Inflammatory macrophage treated with lipopolysaccharide for 1 hour (primary cell): ENCODE measurements around the gene PSMD14.

Experiments used
- DNase-seq, 2 donors: peaks; one replicate each; pipeline ENCODE4 v3.0.0-alpha.2; 2020 to 2022

The PSMD14 gene

DNA sequence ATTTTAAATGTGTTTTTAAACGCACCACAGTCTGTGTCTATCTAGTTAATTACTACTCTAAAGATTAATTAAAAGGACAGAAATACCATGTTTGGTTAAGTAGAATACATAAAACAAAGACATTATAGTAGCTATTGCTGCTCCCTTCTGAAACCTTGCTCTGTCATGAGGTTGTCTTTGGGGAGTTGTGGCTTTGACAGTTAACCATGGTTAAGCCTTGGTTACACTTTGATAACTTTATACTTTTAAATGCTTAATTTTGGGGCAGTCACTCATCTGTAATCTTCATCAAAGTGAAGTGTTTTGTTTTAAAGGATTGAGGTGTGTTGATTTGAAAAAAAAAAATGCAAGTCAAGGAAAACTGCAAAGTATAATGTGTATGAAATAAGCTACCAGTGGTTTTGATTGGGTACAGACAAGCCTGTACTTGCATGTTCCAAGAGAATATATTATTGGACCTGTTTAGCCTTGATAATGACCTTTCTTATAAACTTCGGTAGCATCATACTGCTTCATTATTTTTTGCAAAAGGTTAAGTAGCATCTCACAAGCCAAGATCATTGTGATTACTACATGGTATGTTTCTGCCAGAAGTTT lies 78.1 kb downstream of the PSMD14 start:
- DNase-seq: no peak

DNA sequence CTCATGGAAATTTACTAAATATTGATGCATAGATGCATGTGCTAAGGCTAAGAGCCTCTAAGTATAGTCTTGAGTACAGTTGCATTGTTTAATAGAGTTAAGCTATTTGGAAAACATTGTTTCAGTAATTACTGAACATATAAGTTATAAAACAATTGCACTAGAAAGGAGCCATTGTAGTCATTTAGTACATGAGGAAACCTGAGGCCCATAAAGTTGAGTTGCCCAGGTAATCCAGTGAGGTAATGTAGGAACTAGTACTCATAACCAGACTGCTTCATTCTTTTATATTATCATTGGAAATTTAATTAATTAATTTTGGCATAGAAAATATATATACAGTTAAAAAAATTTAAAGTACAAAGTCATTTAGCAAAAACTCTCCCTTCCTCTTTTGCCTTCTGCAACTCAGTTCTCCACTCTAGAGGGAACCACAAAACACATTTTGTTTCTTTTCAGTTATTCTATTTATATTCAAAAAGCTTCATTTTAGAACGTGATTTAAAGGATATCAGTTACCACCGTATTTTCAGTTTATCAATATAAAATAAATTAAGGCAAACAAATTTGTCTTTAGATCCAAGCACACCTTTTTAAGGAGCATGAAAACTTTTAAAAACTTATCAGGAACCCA lies 80.0 kb downstream of the PSMD14 start:
- no peak for DNase-seq

DNA sequence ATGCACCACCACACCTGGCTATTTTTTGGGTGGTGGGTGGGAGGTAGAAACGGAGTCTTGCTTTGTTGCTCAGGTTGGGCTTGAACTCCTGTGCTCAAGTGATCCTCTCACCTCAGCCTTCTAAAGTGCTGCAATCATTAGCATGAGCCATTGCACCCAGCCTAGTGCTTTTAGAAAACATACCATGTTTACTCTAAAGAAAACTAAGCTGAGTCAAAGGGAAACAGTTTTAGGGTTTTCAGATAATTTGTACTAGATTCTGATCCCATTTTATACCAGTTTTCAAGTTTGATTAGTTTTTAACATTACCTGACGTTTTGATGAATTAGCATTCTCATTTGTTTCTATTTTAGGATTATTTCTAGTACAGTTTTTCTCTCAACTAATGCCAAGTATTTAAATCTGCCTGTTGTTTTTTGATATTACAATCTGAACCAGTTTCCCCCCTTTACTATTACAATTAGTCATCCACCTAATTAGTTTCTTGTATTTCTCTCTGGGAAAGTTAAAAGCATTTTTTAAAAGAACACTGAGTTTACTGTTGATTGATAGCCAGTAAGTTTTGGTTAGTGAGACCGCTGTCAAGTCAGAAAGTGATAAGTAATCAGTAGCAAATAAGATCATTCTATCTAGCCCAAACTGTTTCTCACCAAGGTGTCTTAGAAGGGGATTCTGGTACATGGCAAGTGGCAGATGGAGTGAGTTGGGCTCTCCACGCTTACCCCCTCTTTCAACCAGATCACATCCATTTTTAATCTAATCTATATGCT lies 83.7 kb downstream of the PSMD14 start:
- no peak for DNase-seq

DNA sequence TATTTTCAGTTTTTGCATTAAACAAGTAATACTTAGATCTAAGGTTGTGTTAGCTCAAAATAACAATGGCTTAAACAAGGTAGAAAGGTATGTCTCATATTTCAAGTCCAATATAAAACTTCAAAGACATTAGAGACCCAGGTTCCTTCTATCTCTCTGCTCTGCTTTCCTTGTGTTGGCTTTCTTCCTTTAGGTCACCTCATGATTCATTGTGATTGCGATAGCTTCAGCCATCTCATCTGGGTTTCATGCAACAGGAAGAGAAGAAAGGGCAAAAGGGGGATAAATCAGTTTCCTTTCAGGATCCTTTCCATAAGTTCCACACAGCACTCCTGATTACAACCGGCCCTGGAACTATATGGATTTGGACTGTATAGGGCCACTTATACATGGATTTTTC lies 91.9 kb downstream of the PSMD14 start:
- DNase-seq: no peak

DNA sequence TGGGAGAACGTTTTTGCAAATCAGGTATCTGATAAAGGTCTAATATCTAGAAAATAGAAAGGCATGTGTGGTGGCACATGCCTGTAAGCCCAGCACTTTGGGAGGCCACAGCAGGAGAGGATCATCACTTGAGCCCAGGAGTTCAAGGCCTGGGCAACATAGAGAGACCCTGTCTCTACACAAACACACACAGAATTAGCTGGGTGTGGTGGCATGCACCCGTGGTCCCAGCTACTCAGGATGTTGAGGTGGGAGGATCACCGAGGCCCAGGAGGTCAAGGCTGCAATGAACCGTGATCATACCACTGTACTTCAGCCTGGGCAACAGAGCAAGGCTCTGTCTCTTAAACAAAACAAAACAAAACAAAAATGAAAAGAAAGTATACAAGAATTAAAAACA lies 94.1 kb downstream of the PSMD14 start:
- DNase-seq: no peak

DNA sequence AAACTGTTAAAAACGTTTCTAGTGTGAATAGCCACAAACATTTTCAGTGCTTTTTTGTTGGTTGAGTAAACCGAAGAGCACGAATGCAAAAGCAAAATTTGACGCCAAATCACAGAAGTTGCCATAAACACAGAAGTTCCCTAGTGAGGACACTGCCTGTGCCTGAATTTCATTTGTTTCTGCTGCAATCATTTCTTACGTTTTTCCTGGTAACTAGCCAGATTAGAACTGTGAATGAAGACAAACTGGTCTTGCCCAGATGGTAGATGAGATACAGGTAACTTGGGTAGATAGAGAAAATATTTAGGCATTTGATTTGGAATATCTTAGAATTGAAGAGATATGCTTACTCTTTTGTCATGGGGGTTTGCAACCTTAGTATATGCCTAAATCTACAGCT lies 98.1 kb downstream of the PSMD14 start:
- no peak for DNase-seq

DNA sequence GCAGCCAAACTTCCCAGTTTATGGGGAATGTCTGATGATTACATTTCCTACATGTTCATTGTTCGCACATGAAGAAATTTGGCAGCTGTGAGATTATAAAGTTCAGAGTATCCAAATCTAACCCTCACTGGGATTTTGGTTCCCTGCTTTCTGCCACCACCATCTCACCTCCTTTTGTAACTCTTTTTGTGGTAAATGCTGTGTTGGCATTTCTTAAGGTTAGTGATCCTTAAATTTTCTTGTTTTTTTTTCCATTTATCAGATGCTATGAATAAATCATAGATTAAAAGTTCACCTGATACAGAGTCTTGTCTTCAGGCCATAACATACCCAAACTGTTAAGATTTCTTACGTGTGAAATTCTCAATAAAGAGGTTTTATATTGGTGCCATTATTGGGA lies 99.4 kb downstream of the PSMD14 start:
- no peak for DNase-seq

DNA sequence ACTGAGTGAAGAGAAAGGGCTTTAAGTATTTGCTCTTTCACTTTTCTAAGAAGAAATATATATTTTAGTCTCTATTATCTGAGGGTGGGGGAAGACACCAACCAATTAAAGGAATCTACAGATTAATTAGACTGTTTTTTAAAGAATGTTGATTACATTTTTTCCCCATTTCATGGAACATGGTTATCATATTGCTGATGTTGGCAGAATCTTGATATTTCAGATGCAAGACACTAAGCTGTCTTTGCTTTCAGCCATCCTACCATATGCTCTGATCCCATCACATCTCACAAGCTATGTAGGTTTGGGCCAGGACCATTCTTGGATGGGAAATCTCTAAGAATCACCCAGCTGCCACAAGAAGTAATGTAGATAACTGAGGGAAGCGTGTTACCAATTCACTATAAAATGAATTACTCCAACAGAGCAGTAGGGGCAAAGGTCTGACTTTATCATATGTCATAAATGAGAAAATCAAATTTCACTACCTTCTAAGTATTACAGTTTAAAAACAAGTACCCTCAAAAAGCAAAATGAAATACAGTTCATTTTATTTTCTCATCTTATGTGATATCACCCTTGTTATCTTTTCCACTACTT lies 101.2 kb downstream of the PSMD14 start:
- no peak for DNase-seq

DNA sequence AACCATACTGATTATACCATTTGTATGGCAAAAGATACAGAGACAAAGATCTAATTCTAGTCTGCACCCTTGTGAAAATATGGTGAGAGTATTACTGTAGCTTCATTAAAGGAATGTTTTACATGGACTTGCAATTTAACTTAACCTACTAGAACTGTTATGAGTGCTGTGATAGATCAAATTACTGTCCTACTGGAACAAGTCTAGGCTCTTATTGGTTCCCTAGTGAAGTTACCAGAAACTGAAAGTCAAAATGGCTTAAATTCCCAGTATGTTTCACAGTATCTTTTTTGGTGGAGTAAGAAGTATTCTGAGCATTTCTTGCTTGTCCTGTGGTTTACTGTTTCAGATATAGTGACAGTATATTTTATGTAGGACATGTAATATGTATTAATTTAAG lies 104.1 kb downstream of the PSMD14 start:
- no peak for DNase-seq

DNA sequence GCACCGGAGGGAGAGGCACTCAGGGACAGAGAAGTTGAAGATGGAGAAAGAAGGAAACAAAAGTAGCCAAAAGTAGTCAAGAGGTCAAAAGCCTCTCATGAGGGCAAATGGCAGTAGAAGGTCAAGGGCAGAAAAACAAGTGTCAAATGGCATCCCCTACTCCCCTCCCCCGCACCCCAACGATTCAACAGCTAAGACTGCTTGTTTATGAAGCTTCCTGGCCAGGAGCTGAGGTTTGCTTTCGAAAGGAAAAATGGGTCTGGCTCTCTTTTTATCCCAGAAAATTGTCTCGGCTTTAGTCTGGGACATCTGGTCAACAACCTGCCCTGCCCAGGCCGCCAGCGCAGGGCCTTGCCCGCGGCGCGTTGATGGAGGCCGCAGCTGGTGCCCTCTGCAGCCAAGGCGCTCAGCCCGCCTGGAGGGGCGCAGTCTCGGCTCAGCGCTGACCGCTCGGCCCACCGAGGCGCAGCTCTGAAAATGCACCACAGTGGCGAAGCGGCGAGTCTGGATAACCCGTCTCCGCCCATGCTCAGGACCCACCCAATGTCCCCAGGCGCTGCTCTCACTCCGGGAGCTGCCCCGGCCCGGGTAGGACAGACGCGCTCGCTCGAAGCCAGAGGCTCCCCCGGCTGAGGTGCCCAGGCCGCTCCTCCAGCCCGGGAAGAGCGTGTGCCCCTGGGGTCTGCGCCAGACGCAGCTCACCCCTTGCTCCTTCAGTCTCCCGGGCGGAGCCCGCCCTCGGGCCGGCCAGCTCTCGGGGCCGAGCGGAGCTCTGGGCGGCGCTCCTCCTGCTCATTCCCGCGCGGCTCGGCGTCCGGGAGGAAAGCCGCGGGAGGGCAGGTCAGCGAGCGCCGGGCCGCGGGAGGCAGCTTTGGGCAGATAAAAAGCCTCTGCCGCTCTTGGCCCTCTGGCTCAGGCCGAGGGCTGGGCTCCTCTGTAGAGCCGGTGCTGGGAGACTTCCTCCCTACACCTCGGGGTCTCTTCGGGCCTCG lies 106.1 kb downstream of the PSMD14 start:
- no peak for DNase-seq

DNA sequence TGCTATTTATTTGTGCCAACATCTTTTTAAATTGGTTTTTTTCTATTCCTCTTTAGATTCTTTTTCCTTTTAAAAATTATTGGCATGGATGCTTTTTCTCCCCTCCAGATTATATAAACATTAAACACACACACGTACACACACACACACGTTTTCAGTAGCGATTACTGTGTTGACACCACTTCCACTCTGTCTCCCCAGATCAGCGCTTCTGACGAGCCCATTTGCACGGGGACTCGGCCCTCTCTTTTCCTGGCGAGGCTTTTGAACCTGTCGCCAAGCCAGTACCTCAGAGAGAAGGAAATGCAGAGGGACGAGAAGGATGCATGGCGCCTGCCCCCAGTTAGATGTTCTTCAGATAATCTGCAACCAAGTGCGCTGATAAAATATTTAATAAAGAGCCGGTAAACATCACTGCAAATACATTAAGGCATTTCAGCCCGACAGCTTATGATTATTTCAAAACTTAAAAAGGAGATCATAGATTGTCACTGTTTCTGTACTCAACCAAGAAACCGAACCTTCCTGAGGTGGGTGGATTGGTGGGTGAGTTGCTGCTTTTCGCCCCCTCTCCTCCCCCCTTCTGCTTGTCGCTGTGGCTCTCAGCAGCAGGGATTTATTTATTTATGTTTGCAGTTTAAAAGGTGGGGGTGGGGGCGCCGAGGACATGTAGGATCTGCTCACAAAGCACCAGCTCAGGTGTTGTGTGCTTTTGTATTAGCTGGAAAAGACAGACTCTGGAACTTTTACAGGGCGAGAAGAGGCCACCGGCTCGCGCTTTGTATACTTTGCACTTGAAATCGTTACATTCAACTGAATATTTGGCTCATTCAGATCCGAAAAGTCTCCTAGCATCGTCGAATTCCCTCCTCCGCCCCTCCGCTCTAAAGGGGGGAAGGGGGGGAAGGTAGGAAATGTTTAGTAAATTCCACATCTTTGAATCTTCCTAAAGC lies 107.1 kb downstream of the PSMD14 start:
- DNase-seq: no peak

DNA sequence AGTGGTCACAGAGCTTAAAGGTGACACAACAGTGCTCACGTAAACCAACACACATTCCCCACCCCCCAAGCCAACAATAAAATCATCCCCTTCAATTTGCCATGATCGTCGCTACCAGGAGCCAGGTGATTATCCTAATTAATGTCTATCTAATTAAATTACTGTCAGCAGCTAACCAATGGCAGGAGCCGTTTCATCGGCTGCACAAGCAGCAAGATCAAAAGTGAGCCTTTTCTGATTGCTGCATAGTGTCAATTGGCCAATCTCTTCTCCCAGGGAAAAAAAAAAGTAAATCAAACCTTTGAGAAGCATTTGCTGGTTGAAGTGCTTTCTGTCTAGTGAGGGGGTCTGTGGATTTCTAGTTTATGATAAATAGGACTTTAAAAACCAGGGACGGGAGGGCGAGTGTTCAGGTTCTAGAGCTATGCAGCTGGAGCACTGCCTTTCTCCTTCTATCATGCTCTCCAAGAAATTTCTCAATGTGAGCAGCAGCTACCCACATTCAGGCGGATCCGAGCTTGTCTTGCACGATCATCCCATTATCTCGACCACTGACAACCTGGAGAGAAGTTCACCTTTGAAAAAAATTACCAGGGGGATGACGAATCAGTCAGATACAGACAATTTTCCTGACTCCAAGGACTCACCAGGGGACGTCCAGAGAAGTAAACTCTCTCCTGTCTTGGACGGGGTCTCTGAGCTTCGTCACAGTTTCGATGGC lies 107.9 kb downstream of the PSMD14 start, which contains the start of gene TBR1:
Gene TBR1, plus strand, starts transcription at position 311 of the 721 bp plus-strand sequence. Its CDS starts 114 bp downstream, at position 425.
- DNase-seq: no peak

DNA sequence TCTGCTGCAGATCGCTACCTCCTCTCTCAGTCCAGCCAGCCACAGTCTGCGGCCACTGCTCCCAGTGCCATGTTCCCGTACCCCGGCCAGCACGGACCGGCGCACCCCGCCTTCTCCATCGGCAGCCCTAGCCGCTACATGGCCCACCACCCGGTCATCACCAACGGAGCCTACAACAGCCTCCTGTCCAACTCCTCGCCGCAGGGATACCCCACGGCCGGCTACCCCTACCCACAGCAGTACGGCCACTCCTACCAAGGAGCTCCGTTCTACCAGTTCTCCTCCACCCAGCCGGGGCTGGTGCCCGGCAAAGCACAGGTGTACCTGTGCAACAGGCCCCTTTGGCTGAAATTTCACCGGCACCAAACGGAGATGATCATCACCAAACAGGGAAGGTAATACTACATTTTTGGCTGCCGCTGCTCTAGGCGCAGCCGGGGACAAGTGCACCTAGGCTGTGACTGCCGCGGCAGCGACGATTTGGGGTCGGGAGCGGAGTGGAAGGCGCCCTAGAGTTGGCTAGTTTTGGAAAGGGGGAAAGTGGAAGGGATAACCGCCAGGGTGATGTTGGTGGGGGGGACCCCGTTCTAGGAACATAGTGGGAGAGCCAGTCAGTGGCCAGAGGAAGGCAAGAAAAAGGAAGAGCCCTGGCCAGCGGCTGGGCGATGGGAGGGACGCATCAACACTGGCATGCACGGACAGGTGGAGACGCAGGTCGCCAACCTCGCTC lies 108.6 kb downstream of the PSMD14 start:
- DNase-seq: no peak

DNA sequence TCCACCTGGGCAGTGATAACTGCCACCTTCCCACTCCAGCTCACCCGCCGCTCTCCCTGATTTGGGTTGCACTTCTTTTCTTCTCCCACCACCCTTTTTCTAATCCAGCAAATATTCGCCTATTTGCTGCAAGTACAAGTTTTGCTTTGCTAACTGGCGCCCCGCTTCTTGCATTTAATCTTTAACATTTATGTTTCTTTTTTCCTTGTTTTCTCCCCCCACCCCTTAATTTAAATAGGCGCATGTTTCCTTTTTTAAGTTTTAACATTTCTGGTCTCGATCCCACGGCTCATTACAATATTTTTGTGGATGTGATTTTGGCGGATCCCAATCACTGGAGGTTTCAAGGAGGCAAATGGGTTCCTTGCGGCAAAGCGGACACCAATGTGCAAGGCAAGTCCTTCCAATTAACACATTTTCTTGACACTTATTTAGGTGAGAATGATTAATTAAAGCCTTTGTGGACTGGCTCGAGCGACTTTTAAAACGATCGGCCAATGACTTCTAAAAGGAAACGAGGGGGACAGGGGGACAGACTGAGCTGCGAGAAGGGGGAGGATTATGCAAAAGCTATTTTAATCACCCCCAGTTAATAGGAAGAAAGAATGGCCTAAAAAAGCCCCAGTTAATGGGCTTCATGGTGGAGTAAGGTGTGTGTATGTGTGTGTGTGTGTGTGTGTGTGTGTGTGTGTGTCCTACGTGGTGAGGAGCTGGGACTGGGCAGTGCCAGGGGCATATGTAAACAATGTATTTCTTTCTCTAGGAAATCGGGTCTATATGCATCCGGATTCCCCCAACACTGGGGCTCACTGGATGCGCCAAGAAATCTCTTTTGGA lies 109.4 kb downstream of the PSMD14 start:
- no peak for DNase-seq

DNA sequence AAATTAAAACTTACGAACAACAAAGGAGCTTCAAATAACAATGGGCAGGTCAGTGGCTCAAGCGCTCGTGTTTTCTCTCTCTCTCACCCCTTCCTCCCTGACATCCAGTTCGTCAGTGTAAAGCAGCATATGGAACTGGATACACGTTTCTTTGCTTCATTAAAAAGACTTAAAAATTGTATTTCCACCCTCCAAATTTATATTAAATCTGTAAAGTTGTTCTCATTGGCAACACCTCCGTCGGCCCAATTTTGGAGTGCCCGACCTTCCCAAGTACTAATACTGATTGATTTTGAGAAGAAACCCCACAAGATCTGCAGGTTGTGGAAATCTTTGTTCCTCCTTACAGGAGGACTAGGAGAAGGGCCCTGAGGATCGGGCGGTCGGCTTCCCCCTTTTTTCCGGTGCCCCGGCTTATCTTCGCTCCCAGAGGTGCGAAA lies 110.1 kb downstream of the PSMD14 start:
- no peak for DNase-seq

DNA sequence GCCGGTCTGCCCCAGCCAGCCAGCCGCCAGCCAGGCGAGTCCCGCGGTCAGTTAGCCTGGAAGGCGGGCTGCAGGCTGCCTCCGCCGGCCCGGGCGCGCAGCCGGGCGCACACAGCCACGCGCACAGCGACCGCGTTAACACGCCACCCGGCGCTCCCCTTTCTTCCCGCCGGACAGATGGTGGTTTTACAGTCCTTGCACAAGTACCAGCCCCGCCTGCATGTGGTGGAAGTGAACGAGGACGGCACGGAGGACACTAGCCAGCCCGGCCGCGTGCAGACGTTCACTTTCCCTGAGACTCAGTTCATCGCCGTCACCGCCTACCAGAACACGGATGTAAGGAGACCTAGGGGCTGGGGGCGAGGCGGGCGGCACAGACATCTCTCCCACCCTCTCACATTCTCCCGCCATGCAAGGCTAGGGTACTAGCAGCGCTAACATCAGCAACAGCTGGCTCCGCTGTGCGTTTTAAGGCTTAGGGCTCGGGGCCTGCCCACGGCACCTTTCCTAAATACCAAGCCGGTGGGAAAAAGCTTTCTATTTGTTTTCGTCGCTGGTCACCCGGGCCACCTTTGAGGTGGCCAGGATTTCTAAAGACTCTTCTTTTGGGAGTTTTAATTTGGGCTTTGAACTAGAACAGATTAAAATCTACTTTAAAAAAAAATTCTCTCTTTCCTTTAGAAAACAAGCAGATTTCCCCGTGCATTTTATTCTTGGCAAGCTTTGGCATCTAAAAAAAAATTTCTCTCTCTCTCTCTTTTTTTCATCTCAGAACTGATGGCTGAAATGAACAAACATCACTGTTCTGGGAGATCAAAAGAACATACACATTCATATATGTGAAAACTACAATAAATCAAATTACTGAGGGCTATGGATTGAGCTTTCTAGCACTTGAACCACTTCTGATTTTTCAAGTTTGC lies 110.8 kb downstream of the PSMD14 start:
- DNase-seq: peak in 1 of 2 donors; percentile 9

DNA sequence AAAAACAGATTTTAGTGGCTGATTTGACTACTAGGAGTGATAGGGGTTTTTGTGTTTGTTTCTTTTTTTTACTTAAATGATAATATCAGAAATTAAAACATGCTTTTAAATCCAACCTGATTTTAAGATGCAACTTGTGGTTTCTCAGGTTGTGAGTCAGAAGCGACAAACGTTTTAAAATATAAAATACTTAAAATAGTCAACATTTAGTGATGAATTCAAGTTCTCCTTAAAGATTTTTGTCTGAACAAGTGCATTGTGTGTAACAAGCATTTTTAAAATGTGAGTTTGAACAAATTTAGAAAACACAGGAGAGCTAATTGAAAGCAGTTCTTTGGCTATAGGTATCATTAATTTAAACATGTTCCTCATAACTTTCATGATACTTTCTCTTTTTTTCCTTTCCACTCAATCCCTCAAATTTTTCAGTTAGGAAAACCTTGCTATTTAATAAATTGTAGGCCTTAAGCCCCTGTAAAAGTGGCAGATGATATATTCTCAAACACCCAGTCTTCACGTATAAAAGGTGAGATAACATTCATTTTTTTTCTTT lies 111.5 kb downstream of the PSMD14 start:
- DNase-seq: no peak
